Stimulated activated CD4-positive, alpha-beta T cell treated with anti-CD3 and anti-CD28 coated beads, TNF-alpha, amount 100 ng/mL, for 1 hour (primary cell): ENCODE results near the gene NUDC.
"Not testable (repeated sequence)": the region's sequence is repeated elsewhere in the genome, so short reads cannot be mapped to it uniquely, and the experiment has no call there.

Experiments
- DNase-seq, 3 donors: peaks; one replicate each; pipeline ENCODE4 v3.0.0-alpha.2; 2020; ENCODE audit warnings: low read depth in 3 of 3, low spot score in 1 of 3

NUDC gene

DNA sequence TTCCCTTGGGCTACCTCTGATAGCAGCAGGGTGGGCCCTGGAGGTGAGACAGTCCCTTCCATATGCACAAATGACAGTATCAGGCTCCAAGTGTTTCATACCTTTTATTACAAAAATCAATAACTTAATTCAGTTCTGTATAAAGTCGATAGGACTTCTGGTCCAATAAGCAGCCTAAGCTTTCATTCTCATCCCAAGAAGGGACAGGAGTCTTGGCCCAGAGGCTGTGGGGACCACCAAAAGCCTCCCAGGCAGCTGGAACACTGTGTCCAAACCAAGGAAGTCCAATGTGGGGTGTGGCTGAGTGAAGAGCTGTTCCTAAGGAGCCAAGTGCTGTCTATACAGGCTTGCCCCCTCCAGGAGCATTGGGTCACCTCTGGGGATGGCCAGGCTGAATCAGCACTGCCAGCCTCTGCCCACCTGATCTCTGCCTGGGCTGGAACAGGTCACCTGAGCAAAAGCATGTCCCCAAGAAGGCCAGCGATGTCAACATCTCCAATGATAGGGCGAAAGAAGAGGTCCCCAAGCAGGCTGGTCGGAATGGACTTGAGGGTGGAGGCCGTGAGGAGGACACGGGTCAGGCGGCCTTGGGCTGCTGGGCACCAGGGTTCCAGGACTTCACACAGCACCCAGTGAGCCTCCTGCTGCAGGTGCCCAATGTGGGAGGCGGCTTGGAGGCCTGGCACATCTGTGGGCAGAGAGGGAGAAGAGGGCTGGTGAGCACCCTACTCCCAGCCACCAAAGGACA lies 10.0 kb upstream of the NUDC start:
- no peak for DNase-seq

GRCh38 chr1:26912147-26912490 lies 9.4 kb upstream of the NUDC start:
- DNase-seq, result no peak

GRCh38 chr1:26913389-26913753 lies 8.2 kb upstream of the NUDC start:
- no peak for DNase-seq

GRCh38 chr1:26913754-26914619 lies 7.6 kb upstream of the NUDC start, which contains the start of gene NR0B2:
Gene NR0B2, minus strand, starts transcription at chr1:26913975. Its CDS starts 35 bp downstream, at chr1:26913940.
- no peak for DNase-seq

GRCh38 chr1:26915204-26915842 lies 6.2 kb upstream of the NUDC start:
- DNase-seq, result no peak

DNA sequence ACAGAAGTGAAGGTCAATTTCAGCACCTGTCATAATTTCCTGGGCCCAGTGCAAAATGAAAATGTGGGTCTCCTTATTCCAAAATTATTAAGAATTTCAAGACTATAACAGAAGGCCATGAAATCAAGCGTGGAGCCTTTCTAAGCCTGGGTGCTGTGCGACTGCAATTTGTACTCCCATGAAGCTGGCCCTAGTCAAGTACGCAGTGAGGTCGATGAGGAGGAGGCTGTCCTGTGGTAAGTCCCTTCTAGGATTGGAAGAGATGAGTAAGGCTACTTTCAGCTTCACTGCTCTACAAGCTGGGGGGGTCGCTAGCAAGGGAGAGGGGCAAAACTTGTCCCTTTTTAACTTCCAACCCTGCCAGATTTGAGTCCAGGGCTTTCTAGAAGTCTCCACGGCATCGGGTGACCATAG lies 410 bp upstream of the NUDC start:
- DNase-seq, result no peak

- no peak for DNase-seq
Measured at GRCh38 chr1:26922431-26922729, 837 bp downstream of the NUDC start.

DNA sequence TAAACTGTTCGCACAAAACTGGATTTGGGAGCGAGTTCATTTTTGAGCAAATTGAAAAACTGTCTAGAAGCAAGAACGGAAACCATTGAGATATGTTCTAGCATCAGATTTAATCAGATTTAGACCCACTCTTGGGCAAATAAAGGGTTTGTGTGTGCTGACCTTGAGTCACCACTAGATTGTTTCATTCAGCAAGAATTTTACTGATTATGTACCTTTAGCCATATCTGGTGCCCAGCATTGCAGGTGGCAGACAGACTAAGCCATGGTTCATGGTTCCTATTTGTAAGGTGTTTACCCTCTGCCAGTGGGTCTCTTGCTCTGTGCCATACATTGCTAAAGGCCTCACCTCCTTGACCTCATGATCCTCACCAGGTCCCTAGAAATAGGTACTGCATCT lies 1.4 kb downstream of the NUDC start:
- DNase-seq, result no peak

GRCh38 chr1:26923711-26924110 lies 2.2 kb downstream of the NUDC start:
- DNase-seq, result no peak

DNA sequence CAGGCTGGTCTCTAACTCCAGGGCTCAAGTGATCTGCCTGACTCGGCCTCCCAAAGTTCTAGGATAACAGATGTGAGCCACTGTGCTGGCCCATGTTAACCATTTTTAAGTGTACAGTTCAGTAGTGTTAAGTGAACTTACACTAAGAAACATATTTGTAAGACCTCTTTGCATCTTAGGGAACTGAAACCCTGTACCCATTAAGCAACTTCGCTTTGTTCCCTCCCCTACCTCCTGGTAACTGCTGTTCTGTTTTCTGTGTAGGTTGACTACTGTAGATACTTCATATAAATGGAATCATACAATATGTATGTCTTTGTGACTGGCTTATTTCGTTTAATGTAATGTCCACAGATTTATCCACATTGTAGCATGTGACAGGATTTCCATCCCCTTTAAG lies 11.0 kb downstream of the NUDC start:
- no peak for DNase-seq

GRCh38 chr1:26936823-26937222 lies 15.3 kb downstream of the NUDC start:
- no peak for DNase-seq

GRCh38 chr1:26938004-26938658 lies 16.6 kb downstream of the NUDC start:
- DNase-seq, result no peak

DNA sequence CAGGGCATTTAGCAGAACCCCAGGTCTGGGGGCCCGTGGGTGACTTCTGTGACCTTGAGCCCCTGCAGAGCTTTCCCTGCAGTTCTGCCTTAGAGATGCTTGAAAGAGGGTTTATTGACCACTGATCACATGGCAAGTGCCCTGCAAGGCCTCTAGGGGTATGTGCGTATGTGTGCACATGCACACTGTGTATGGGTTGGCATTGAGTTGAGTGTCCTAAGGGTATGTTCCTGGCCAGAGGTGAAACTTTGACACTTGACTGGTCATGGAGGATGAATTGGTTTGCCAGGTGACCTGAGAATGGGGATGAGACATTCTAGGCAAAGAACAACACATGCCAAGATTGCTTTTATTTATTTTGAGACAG lies 17.1 kb downstream of the NUDC start:
- no peak for DNase-seq

DNA sequence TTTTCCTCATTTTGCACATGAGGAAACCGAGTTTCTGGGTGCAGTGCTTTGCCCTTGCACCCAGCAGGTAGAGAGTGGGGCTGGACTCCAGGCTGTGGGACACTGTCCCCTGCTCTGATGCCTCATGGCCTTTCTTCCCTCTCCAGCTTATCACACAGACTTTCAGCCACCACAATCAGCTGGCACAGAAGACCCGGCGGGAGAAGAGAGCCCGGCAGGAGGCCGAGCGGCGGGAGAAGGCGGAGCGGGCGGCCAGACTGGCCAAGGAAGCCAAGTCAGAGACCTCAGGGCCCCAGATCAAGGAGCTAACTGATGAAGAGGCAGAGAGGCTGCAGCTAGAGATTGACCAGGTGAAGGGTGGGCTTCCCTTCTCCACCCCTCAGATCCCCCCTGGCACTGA lies 19.8 kb downstream of the NUDC start:
- no peak for DNase-seq

GRCh38 chr1:26942656-26943055 lies 21.1 kb downstream of the NUDC start:
- no peak for DNase-seq

GRCh38 chr1:26945138-26945537 lies 23.6 kb downstream of the NUDC start:
- DNase-seq, result no peak

DNA sequence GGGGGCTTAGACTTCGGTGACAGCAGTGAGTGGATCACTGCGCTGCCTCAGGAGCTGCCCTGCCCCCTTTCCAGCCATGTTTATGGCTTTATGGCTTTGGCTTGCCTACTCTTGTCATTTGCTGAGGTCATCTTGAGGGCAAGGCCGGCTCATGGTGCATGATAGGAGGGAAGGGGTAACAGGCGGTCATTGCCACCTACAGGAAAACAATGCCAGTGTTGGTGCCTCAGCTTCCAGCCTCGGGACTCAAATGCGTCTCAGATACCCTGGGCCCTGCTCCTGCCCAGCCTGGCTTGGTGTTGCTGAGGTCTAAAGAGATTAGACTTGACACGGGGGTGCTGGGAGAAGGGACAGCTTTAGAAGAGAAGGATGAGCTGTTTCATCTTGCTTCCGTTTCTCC lies 24.2 kb downstream of the NUDC start:
- no peak for DNase-seq

DNA sequence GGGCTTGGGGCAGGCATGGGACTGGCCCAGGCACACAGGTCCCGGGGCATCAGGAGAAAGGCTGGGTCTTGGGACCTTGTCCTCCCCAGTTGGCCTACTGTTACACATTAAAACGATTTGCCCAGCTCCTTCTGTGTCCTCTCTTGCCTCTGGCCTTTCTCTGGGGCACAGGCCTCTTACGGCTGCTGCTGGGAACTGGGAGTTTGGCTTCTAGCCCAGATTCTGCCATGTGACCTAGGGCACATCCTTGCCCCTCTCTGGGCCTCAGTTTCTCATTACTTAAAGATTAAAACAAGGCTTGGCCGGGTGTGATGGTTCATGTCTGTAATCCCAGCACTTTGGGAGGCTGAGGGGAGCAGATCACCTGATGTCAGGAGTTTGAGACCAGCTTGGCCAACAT lies 24.7 kb downstream of the NUDC start:
- no peak for DNase-seq

DNA sequence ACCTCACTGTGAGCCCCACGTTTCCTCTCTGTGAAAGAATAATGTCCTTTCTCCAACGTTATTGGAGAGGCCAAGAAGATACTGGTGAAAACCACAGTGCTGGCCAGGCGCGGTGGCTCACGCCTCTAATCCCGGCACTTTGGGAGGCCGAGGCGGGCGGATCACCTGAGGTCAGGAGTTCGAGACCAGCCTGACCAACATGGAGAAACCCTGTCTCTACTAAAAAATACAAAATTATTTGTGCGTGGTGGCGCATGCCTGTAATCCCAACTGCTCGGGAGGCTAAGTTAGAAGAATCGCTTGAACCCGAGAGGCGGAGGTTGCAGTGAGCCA lies 27.1 kb downstream of the NUDC start:
- DNase-seq, result not testable (repeated sequence)

GRCh38 chr1:26949266-26949925 lies 27.9 kb downstream of the NUDC start:
- no peak for DNase-seq

DNA sequence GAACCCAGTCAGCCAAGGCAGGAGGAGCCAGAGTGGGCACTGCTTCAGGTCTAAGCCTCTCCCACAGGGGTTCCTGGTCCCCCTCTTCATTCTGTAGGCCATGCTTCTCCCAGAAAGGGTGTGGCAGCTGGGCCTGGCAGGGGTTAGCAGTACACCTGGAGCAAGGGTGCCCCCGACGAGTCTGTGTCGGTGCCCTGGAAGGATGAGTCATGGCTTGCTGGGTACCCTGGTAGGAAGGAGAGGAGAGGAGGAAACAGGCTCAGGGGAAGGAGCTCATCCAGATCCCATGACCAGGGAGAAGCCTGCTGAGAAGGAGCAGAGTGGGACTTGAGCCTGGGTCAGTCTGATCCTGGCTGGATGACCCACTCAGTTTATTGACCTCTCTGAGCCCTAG lies 28.4 kb downstream of the NUDC start:
- no peak for DNase-seq

DNA sequence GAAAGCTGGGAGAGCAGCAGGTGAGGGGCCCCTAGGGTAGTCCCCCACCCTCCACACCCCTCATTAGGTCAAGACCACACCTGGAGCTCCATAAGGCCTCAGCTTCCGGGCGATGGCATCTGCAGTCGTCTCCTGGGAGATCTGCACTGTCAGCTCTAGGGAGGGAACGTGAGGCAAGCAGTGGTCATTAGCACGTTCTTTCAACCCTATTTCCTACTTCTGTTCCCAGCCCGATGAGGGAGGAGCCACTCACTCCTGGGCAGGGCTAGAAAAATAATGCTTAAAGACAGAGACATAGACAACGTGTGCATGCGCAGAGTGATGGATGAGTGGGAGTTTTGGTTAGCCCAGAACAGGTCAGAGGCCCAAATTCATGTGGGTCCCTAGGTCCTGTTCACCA lies 29.1 kb downstream of the NUDC start:
- no peak for DNase-seq
